ENCODE data around the gene PIEZO1. TPM values are rescaled to one million over a fixed set of nuclear protein-coding genes. Genes with fewer than 3 reads are reported as not detected.

The PIEZO1 gene
- total RNA-seq, 1 experiment from 2014 or later: 224 TPM

DNA sequence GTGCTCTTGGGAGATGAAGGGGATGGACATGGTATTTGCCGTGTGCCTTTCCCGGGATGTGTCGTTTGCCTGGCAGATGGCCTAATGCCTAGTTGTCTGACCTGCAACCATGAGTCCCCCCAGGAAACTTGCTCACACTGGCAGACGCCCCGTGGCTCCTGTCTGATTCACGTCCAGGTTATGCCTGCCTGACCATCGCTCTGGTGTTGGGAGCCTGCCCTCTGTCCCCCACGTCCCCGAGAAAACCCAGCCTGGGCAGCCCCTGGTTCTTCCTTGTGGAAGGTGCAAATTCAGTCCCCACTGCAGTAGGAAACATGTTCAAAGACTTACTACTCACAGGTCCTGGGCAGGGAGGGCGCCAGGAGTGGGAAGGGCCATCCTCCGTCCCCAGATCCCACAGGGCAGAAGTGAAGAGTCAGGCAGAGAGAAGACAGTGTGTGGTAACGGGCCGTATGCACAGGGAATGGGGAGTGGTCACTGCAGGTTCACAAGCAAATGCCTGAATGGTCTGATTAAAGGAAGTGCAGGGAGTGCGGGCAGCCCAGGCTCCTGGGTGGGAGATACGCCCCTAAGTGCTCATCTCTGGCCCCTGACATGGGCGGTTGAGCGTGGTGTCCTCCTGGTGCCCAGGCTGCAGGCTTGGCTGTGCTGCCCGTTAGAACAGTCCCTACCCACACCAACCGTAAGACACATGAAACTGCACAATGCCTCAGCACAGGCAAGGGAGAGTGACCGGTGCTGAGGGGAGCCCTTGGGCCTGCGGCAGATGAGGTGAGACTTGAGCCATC is 94.5 kb downstream of the PIEZO1 start:
- H2AFZ ChIP-seq (ENCODE audit: low read depth, low read length, poor library complexity, severe bottlenecking): no peak overlapping the region
- no peak overlapping the region for H3K4me3 ChIP-seq (replicated peaks in 1 of 2; ENCODE audit: low read depth in 1 of 2, low read length in 2 of 2)
- H3K9me2 ChIP-seq (ENCODE audit: insufficient read depth): no peaks in the 10 kb centered on the region
- no peaks in the 10 kb centered on the region for H3K36me3 ChIP-seq (ENCODE audit: control insufficient read depth in 1 of 2, insufficient read depth in 2 of 2, low read length in 2 of 2)
- TF ChIP-seq SP1 (IDR thresholded peaks at IDR 0.05; ENCODE audit: low read depth) (no peak), POLR2A (IDR thresholded peaks at IDR 0.05; ENCODE audit: borderline replicate concordance, extremely low read depth, insufficient read depth, insufficient read length) (no peak), YY1 (IDR thresholded peaks at IDR 0.05; ENCODE audit: extremely low read depth, insufficient replicate concordance, low read depth, low read length) (no peak), ZFX (IDR thresholded peaks at IDR 0.05) (no peak), TCF7L2 (IDR thresholded peaks at IDR 0.05; ENCODE audit: borderline replicate concordance, extremely low read depth, insufficient read depth, insufficient read length) (no peak)
- TF ChIP-seq, protein P1, sequence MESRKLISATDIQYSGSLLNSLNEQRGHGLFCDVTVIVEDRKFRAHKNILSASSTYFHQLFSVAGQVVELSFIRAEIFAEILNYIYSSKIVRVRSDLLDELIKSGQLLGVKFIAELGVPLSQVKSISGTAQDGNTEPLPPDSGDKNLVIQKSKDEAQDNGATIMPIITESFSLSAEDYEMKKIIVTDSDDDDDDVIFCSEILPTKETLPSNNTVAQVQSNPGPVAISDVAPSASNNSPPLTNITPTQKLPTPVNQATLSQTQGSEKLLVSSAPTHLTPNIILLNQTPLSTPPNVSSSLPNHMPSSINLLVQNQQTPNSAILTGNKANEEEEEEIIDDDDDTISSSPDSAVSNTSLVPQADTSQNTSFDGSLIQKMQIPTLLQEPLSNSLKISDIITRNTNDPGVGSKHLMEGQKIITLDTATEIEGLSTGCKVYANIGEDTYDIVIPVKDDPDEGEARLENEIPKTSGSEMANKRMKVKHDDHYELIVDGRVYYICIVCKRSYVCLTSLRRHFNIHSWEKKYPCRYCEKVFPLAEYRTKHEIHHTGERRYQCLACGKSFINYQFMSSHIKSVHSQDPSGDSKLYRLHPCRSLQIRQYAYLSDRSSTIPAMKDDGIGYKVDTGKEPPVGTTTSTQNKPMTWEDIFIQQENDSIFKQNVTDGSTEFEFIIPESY (IDR thresholded peaks at IDR 0.05; ENCODE audit: extremely low read depth, insufficient replicate concordance, low read length): no peak
- no peak for ATAC-seq
- no peak overlapping the region; the same call in 1 of the 2 replicates for H3K27ac ChIP-seq (ENCODE audit: low read depth, low read length)
- DNase-seq (ENCODE audit: low read depth, low spot score): no peak
- H3K79me2 ChIP-seq (ENCODE audit: insufficient read depth, low read length): no peaks in the 10 kb centered on the region
- BruUV-seq (replicated peaks): no TSS peak
- no peak overlapping the region for H3K4me2 ChIP-seq (ENCODE audit: low read length)
- no peaks in the 10 kb centered on the region for H3K27me3 ChIP-seq (ENCODE audit: insufficient read depth, low read length)
- ChIA-PET RAD21 (ENCODE audit: low non-redundant PET in 1 of 2, low total read pairs in 2 of 2, uncharacterized antibody in 2 of 2, unreplicated experiment in 2 of 2) (no interaction called here), POLR2A (no interaction called here), CTCF (no interaction called here)
- no peaks in the 10 kb centered on the region for H3K9me3 ChIP-seq (ENCODE audit: control insufficient read depth in 1 of 2, insufficient read depth in 1 of 2, low read depth in 1 of 2, low read length in 2 of 2)
- H3K9ac ChIP-seq (ENCODE audit: low read length): no peak overlapping the region
- H4K20me1 ChIP-seq (ENCODE audit: insufficient read depth): no peaks in the 10 kb centered on the region
- intact Hi-C loops (cut with micrococcal nuclease): no loop called here
- H3K4me1 ChIP-seq (ENCODE audit: control insufficient read depth in 1 of 2, insufficient read depth in 2 of 2, low read length in 2 of 2): peaks cover 19 to 30% of the 10 kb centered on the region in 2 experiments

Measured in HCT116 (cell line).